Measurements from ENCODE around the gene GPR17.

Gene GPR17

DNA sequence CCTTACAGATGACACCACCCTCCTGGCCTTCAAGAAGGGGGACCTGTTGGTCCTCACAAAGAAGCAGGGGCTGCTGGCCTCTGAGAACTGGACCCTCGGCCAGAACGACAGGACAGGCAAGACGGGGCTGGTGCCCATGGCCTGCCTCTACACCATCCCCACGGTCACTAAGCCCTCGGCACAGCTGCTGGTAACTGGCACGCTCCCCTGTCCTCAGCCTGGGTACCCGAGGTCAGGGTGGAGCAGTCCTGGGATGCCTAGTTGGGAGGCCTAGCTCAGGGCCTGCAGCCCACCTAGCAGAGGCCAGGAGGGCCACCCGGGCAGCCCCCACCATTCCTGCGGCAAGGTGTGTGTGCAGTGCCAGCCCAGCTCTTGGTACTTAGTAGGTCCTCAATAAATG, 16.3 kb upstream of the GPR17 start:
- DNase-seq (ENCODE audit: low read depth in 2 of 2, low spot score in 1 of 2), result no peak

DNA sequence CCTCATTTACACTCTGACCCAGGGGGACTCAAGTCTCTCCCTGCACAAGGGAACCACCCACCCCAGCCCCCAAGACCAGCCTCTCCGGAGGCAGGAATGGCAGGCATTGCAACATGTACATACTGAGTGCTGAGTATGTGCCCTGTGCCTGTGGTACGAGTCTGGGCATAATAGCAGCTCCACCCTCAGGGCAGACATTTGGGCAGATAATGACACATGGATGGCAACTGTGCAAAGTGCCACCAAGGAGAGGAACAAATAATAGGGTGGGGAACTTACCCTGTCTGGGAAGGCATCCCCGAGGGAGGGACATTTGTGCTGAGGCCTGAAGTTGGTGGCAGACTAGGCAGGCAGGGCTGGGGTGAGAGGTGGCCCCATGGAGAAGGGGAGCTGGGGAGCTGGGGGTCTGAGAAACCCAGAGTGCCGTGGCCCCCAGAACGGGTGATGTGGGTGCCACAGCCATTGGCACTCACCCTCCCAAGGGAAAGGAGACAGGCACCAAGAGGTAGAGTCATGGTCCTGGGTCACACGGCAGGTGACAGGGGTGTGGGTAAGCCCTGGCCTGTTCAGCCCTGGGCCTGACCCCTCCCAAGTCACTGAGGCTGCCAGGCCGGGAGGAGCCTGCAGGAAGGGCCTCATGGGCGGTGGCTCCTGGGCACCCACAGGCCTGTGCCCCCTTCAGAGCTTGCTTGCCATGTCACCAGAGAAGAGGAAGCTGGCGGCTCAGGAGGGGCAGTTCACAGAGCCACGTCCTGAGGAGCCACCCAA, 15.7 kb upstream of the GPR17 start:
- DNase-seq (ENCODE audit: low read depth in 2 of 2, low spot score in 1 of 2), result no peak

- DNase-seq (ENCODE audit: low read depth in 2 of 2, low spot score in 1 of 2), result no peak
Observed at GRCh38 chr2:127630864-127631540, 15.0 kb upstream of the GPR17 start.

DNA sequence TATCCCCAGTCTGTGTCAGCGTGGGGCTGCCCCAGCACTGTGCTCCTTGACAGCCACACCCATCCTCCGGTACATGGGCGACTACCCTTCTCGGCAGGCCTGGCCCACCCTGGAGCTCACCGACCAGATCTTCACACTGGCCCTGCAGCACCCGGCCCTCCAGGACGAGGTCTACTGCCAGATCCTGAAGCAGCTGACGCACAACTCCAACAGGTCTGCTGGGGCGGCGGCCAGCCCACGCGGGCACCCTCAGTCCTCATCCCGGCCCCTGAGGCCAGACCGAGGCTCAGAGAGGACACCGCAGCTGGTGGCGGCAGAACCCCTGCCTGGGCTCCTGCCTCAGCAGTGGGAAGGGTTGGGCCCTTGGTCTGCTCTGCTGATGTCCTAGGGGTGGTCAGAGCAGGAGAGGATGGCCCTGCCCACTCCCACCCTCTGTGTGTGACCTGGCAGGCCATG, 14.4 kb upstream of the GPR17 start:
- DNase-seq (ENCODE audit: low read depth in 2 of 2, low spot score in 1 of 2), result no peak

DNA sequence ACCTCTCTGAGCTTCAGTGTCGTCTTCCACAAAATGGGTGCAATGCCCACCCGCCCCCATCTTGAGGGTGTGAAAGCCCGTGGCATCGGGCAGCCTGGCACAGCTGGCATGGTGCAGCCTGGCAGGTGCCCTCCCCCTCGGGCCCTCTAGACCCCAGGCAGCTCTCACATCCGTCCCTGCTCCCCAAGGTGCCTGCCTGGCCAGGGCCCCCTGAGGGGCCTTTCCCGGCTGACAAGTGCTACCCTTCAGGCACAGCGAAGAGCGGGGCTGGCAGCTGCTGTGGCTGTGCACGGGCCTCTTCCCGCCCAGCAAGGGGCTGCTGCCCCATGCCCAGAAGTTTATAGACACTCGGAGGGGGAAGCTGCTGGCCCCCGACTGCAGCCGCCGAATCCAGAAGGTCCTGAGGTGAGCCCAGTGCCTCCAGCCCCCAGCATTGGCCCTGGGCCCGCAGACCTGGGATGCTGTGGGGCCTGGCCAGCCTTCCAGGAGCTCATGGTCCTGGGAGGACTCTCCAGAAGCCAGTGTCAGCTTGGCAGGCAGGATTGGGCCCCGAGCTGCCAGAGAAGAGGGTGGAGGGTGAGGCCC, 13.9 kb upstream of the GPR17 start:
- DNase-seq (ENCODE audit: low read depth in 2 of 2, low spot score in 1 of 2), result no peak

DNA sequence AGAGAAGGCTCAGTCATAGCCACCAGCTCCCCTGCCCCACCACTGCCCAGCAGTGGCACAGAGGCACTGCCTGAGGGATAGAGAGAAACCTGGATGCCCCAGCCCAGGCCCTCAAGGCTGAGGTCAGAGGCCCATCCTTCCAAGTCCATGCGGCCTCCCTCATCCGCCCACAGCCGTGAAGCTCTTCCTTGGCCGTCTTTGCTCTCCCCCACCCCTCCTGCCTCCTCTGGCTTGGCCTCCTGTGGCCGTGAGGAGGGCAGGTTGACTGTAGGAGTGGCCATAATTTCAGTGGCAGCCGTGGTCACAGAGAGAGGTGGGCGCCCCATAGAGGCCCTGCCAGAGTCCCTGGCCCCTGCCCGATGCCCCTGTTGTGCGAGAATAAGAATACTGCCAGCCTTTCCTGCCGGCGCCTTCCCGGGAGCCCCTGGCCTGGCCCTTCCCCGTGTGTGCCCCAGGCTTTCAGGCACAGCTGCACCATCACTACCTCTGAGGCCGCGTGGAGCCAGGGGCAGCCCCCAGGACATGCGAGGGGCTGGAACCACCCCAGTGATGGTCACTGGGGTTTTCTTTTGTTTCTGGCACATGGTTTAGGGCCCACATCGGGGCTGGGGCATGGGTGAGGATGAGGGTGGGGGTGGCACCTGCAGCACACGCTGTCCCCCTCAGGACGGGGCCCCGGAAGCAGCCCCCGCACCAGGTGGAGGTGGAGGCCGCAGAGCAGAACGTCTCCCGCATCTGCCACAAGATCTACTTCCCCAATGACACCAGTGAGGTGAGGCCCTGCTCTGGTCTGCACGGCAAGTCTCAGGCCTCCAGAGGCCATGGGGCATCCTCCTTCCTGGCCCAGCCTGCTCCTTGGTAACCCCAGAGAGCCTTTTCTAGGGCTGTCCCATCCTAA, 13.1 kb upstream of the GPR17 start:
- no peak for DNase-seq (ENCODE audit: low read depth in 2 of 2, low spot score in 1 of 2)

- DNase-seq (ENCODE audit: low read depth in 2 of 2, low spot score in 1 of 2), result no peak
Observed at GRCh38 chr2:127633556-127634065, 12.3 kb upstream of the GPR17 start.

- DNase-seq (ENCODE audit: low read depth in 2 of 2, low spot score in 1 of 2), result no peak
Observed at GRCh38 chr2:127634066-127634617, 11.8 kb upstream of the GPR17 start.

DNA sequence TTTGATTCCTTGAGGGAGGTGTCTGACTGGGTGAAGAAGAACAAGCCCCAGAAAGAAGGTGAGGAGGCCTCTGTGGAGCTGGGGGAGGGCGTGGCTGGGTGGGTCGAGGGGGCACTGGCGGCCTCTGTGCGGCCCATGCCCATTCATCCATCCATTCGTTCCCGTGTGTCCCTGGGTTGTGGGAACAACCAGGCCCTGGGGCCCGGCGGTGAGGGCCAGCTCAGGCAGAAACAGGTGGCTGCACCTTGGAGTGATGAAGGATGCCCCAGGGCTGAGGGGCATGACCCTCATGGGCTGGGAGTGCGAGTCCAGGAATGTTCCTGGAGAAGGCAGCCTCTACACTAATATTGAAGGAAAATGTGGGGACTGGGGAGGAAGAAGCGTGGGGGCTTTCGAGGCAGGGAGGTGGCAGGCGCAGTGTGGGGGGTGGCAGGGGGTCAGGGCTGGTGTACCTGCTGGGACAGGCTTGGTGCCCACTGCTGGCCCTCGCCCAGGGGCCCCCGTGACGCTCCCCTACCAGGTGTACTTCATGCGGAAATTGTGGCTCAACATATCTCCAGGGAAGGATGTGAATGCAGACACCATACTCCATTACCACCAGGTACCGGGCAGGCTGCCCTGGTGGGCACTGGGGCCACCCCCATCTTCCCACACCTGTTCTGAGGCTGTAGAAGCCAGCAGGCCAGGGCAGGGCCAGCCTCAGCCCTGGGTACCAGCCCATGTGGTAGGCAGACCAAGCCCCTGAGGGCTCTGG, 11.2 kb upstream of the GPR17 start:
- DNase-seq (ENCODE audit: low read depth in 2 of 2, low spot score in 1 of 2), result no peak

GRCh38 chr2:127635380-127636237, 10.3 kb upstream of the GPR17 start:
- DNase-seq (ENCODE audit: low read depth in 2 of 2, low spot score in 1 of 2), result no peak

DNA sequence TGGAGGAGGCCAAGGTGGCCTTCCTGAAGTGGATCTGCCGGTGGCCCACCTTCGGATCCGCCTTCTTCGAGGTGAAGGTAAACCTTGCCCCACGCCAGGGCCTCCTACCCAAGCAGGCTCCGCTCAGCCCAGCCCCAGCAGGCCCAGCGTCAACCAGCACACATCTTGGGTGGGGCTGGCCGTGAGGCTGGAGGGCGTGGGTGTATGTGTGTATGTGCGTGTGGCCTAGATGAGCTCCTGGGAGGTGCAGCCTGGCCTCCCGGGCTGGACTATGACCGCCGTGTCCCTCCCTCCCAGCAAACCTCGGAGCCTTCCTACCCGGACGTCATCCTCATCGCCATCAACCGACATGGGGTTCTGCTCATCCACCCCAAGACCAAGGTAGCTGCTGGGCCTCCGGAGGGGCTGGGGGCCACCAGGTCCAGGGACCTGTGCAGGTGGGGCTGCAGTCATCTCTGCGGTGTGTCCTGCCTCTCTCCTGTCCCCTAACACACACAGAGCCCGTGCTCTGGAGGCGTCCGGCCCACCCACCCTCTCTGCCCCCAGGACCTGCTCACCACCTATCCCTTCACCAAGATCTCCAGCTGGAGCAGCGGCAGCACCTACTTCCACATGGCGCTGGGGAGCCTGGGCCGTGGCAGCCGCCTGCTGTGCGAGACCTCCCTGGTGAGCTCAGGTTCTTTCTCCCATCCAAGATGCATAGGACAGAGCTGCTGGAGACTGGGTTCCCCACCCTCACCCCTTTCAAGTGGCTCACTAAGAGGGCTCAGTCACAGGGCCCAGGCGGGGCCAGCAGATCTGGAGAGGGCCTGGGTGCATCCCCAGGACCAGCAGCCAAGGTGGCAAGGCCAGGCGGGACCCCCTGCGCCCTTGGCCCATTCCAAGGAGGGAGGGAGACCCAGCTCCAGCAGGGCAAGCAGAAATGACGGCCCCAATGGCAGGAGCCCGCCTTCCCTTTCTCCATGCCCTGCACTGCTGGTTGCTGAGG, 9.4 kb upstream of the GPR17 start:
- DNase-seq (ENCODE audit: low read depth in 2 of 2, low spot score in 1 of 2), result no peak

DNA sequence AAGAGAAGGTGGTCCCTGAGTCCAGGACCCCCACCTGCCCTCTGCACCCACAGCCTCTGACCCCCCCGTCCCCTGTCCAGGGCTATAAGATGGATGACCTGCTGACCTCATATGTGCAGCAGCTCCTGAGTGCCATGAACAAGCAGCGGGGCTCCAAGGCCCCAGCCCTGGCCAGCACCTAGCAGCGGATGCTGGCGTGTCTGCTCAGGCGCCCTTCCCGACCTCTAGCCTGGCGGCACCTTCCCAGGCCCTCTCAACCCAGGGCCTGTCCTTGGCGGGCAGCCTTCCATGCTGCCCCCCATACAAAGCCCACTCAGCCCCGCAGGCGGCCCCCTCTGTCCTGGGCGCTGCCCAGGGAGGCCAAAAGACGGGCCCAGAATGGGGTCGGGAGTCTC, 8.7 kb upstream of the GPR17 start:
- no peak for DNase-seq (ENCODE audit: low read depth in 2 of 2, low spot score in 1 of 2)

DNA sequence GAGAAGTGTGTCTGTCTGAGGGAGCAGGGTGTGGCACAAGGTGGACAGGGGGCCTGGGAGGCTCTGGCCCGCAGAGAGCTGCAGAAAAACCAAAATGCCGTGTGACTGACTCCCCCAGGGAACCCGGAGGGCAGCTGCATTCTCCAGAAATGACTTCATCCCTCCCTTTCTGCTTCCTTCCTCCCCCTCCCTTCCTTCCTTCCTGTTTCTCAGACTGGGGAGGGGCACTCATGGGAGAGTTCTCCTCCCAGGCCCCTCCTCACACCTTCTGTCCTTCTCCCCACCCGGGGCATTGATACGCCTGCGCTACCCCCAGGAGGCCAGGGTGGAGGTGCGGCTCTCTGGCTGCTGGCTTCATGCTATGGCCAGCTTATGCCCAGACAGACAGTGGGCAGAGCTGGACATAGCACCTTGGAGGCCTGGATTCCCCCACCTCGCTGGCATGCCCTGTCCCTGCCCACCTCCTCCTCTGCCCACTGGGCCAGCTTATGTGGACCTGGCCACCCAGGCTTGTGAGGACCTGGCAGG, 8.2 kb upstream of the GPR17 start:
- DNase-seq (ENCODE audit: low read depth in 2 of 2, low spot score in 1 of 2), result no peak

GRCh38 chr2:127638361-127639110, 7.4 kb upstream of the GPR17 start:
- no peak for DNase-seq (ENCODE audit: low read depth in 2 of 2, low spot score in 1 of 2)

DNA sequence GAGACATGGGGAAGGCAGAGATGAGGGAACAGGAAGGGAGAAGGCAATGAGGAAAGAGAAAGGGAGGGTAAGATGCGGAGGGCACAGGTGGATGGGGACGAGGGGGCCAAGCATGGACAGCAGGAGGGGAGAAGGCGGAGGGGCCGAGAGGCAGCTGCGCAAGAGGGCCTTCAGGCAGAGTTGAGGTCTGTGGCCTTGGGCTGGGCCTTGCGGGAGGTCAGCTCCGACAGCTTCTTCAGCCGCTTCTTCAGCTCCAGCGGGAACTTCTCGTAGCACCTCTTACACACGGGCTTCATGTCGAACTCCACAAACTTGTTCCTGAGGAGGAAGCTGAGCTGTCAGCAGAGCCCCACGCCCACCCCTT, 6.9 kb upstream of the GPR17 start:
- no peak for DNase-seq (ENCODE audit: low read depth in 2 of 2, low spot score in 1 of 2)

DNA sequence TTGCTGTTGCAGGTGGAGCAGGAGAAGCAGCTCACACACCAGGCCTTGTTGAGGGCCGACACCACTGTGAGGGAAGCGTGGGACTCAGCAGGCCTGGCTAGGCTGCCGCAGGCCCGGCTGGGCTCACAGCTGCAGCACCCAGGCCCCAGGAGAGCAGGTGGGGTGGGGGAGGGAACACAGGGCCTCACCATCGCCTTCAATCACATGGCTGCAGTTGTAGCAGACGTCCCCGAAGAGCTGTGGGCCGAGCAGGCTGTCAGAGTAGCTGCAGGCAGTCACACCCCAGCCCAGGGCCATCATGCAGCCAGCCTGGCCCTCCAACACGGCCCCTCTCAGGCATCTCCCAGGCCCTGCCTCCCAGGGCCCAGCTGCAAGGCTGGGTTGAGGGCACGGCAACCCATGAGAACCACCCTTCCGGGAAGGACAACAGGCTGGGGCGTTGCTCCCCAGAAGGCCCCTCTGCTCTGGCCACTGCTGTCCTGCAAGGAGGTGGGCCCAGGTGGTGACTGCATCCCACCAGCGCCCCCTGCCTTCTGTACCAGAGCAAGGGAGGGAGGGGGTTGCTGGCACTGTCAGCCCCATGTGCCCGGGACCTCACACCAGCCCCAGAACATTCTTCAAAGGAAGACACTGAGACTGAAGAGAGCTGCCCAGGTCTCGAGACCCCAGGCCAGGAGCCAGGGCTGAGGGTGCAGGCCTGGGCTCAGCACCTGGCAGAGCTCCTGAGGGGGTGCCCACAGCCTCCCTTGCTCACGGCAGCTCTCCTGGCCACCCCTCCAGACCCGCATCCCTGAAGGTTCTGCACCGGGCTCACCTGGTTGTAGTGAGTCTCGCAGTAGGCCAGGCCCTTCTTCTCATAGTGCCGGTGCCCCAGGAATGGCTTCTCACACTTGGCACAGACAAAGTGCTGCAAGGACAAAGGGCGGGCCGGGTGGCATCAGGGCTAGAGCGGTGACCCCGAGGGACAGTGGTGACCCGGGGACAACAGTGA, 5.6 kb upstream of the GPR17 start:
- no peak for DNase-seq (ENCODE audit: low read depth in 2 of 2, low spot score in 1 of 2)

Data from stimulated activated CD8-positive, alpha-beta memory T cell treated with anti-CD3 and anti-CD28 coated beads, Interleukin-4, amount 100 ng/mL, for 4 hours (primary cell).